GM12892 (cell line): ENCODE measurements around the gene KREMEN1.
"Not testable (repeated sequence)": the region's sequence is repeated elsewhere in the genome, so short reads cannot be mapped to it uniquely, and the experiment has no call there.

Experiments used
- POLR2A ChIP-seq: IDR thresholded peaks from 2 replicates; pipeline ENCODE4 v1.6.1; 2011; ENCODE audit warnings: low read depth, low read length, control low read depth
- POLR2AphosphoS5 ChIP-seq: IDR thresholded peaks from 2 replicates; pipeline ENCODE4 v1.6.1; 2011; ENCODE audit warnings: low read depth, low read length, control low read depth
- TAF1 ChIP-seq: IDR thresholded peaks from 2 replicates; pipeline ENCODE4 v1.6.1; 2011; ENCODE audit warnings: low read depth, mild to moderate bottlenecking, control low read depth, low read length, borderline replicate concordance

- TF ChIP-seq POLR2AphosphoS5, POLR2A, TAF1: not testable (repeated sequence)
Measured at GRCh38 chr22:29039684-29040083, 33.2 kb upstream of the KREMEN1 start.
